WTC11 (cell line): ENCODE data around the gene FHIT. TPM values are rescaled to one million over a fixed set of nuclear protein-coding genes. Genes with fewer than 3 reads are reported as not detected.

ENCODE experiments used
- ATAC-seq: fragments of 200-7000 bp; cut with Tn5 transposase; 2 replicates; pipeline ENCODE4 v1.10.0; 2021; ENCODE audit warnings: mild to moderate bottlenecking, moderate library complexity
- CTCF ChIA-PET: fragments of 300-600 bp; sonication (Branson Sonifier 250); formaldehyde crosslinking; loops from one replicate; lab custom pipeline; 2021; ENCODE audit warnings: antibody characterized with exemption; lab: Charles Lee
- POLR2A ChIA-PET: fragments of 350-600 bp; sonication (Branson Sonifier 250); formaldehyde crosslinking; loops from one replicate; lab custom pipeline; 2021; ENCODE audit warnings: antibody characterized with exemption; lab: Charles Lee
- DNase-seq: peaks from one replicate; pipeline ENCODE4 v3.0.0; 2021; ENCODE audit warnings: low spot score
- H3K27ac Mint-ChIP-seq: 2 replicates; pipeline ENCODE4 v1.8.0; 2021; ENCODE audit warnings: mixed read lengths
- H3K27me3 Mint-ChIP-seq: 2 replicates; pipeline ENCODE4 v1.8.0; 2021; ENCODE audit warnings: low read depth, mild to moderate bottlenecking, moderate library complexity, mixed read lengths
- H3K36me3 Mint-ChIP-seq: 2 replicates; pipeline ENCODE4 v1.8.0; 2021; ENCODE audit warnings: mixed read lengths
- H3K4me1 Mint-ChIP-seq: 2 replicates; pipeline ENCODE4 v1.8.0; 2022; ENCODE audit warnings: mixed read lengths
- H3K4me3 Mint-ChIP-seq: 2 replicates; pipeline ENCODE4 v1.8.0; 2021; ENCODE audit warnings: mild to moderate bottlenecking, moderate library complexity, mixed read lengths
- H3K9me3 Mint-ChIP-seq: 2 replicates; pipeline ENCODE4 v1.8.0; 2021; ENCODE audit warnings: mixed read lengths
- ARID4B ChIP-seq: sonication (generic); formaldehyde crosslinking; IDR thresholded peaks from 2 replicates; pipeline ENCODE4 v1.8.0; 2023; ENCODE audit warnings: missing genetic modification reagents, mild to moderate bottlenecking, borderline replicate concordance
- CBFB ChIP-seq: sonication (generic); formaldehyde crosslinking; IDR thresholded peaks from 2 replicates; pipeline ENCODE4 v1.8.1; 2022; ENCODE audit warnings: mild to moderate bottlenecking, low read depth, missing genetic modification reagents
- CREB1 ChIP-seq: sonication (generic); formaldehyde crosslinking; IDR thresholded peaks from 2 replicates; pipeline ENCODE4 v1.8.0; 2023; ENCODE audit warnings: mild to moderate bottlenecking, missing genetic modification reagents
- NFATC4 ChIP-seq: fragments of 250-450 bp; sonication (Bioruptor Pico); IDR thresholded peaks from 2 replicates; pipeline ENCODE4 v1.9.0; 2021; ENCODE audit warnings: mild to moderate bottlenecking
- PRRX2 ChIP-seq: fragments of 250-450 bp; sonication (Bioruptor Pico); IDR thresholded peaks from 2 replicates; pipeline ENCODE4 v1.8.0; 2021; ENCODE audit warnings: mild to moderate bottlenecking
- SMAD4 ChIP-seq: sonication (generic); formaldehyde crosslinking; IDR thresholded peaks from 2 replicates; pipeline ENCODE4 v1.8.0; 2022; ENCODE audit warnings: mild to moderate bottlenecking, missing genetic modification reagents
- ZBTB43 ChIP-seq: sonication (generic); formaldehyde crosslinking; IDR thresholded peaks from 2 replicates; pipeline ENCODE4 v1.8.1; 2023; ENCODE audit warnings: mild to moderate bottlenecking, missing genetic modification reagents
- ZNF121 ChIP-seq: sonication (generic); formaldehyde crosslinking; IDR thresholded peaks from 2 replicates; pipeline ENCODE4 v1.8.0; 2023; ENCODE audit warnings: missing genetic modification reagents
- ZNF317 ChIP-seq: sonication (generic); formaldehyde crosslinking; IDR thresholded peaks from 2 replicates; pipeline ENCODE4 v1.8.1; 2023; ENCODE audit warnings: low read depth, mild to moderate bottlenecking, moderate library complexity, missing genetic modification reagents, borderline replicate concordance
- ZNF423 ChIP-seq: fragments of 250-450 bp; sonication (Bioruptor Pico); IDR thresholded peaks from 2 replicates; pipeline ENCODE4 v2.1.2; 2022; ENCODE audit warnings: mild to moderate bottlenecking, moderate library complexity
- ZNF512 ChIP-seq: sonication (generic); formaldehyde crosslinking; IDR thresholded peaks from 2 replicates; pipeline ENCODE4 v1.8.1; 2022; ENCODE audit warnings: missing genetic modification reagents, borderline replicate concordance
- total RNA-seq: library from RNA; stranded (reverse); gene quantifications from 3 replicates; pipeline ENCODE4 v1.2.3, GENCODE V29; 2021
- TF ChIP-seq, protein P1 (sequence below): sonication (generic); formaldehyde crosslinking; IDR thresholded peaks from 2 replicates; pipeline ENCODE4 v1.8.0; 2022; ENCODE audit warnings: mild to moderate bottlenecking, missing genetic modification reagents
- TF ChIP-seq, protein P2 (sequence below): sonication (generic); formaldehyde crosslinking; conservative IDR thresholded peaks from 2 replicates; pipeline ENCODE4 v1.8.1; 2023; ENCODE audit warnings: mild to moderate bottlenecking, low read depth, missing genetic modification reagents, moderate library complexity
- TF ChIP-seq, protein P3 (sequence below): sonication (generic); formaldehyde crosslinking; conservative IDR thresholded peaks from 2 replicates; pipeline ENCODE4 v1.8.1; 2022; ENCODE audit warnings: mild to moderate bottlenecking, missing genetic modification reagents

FHIT gene
- total RNA-seq, 1 experiment from 2014 or later, result 2.6 TPM

DNA sequence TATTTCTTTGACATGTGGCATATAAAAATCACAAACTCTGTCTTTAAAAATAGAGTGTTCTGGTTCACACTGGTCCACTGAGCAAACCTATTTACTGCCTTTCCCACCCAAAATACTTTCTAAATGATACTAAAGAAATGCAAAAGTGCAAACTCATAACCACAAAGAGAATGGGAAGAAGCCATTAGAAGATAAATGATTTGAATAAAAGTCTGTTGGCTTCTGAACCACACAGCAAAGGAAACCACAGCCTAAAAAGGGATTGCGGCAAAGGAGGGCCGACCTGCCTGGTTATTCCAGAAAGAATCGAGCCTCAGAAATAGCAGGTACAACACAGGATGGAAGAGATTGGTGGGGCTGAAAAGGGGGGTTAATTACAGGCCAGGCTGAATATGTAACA is 599.5 kb downstream of the FHIT start:
- no peak overlapping the region for H3K4me3 Mint-ChIP-seq
- no peaks in the 10 kb centered on the region for H3K9me3 Mint-ChIP-seq
- DNase-seq (no peak), ATAC-seq (no peak)
- ChIA-PET POLR2A (no interaction called here), CTCF (no interaction called here)
- H3K36me3 Mint-ChIP-seq, result peaks cover 3% of the 10 kb centered on the region; the same call in 1 of the 2 replicates
- H3K27me3 Mint-ChIP-seq, result no peaks in the 10 kb centered on the region
- no peak for TF ChIP-seq ZBTB43
- TF ChIP-seq CBFB (CRISPR knock-in tag), result no peak
- no peak for TF ChIP-seq ARID4B (CRISPR knock-in tag)
- TF ChIP-seq, protein P1, sequence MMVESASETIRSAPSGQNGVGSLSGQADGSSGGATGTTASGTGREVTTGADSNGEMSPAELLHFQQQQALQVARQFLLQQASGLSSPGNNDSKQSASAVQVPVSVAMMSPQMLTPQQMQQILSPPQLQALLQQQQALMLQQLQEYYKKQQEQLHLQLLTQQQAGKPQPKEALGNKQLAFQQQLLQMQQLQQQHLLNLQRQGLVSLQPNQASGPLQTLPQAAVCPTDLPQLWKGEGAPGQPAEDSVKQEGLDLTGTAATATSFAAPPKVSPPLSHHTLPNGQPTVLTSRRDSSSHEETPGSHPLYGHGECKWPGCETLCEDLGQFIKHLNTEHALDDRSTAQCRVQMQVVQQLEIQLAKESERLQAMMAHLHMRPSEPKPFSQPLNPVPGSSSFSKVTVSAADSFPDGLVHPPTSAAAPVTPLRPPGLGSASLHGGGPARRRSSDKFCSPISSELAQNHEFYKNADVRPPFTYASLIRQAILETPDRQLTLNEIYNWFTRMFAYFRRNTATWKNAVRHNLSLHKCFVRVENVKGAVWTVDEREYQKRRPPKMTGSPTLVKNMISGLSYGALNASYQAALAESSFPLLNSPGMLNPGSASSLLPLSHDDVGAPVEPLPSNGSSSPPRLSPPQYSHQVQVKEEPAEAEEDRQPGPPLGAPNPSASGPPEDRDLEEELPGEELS (CRISPR knock-in tag), result no peak
- no peak for TF ChIP-seq PRRX2
- H3K4me1 Mint-ChIP-seq, result peaks cover 47% of the 10 kb centered on the region
- H3K27ac Mint-ChIP-seq, result peak overlapping the region; percentile 57

- H3K4me1 Mint-ChIP-seq, result peaks cover 44% of the 10 kb centered on the region
- ChIA-PET POLR2A (no interaction called here), CTCF (interaction anchor here (0.6 kb wide), 1 partner anchor 219 kb away, joined by 4 read pairs; no protein-coding TSS in a partner anchor)
- no peaks in the 10 kb centered on the region for H3K27me3 Mint-ChIP-seq
- ATAC-seq, result peak; percentile 57
- no peak for DNase-seq
- peak overlapping the region; percentile 93 for H3K27ac Mint-ChIP-seq
- H3K36me3 Mint-ChIP-seq, result peaks cover 3% of the 10 kb centered on the region; the same call in 1 of the 2 replicates
- H3K4me3 Mint-ChIP-seq, result no peak overlapping the region
- TF ChIP-seq, protein P2, sequence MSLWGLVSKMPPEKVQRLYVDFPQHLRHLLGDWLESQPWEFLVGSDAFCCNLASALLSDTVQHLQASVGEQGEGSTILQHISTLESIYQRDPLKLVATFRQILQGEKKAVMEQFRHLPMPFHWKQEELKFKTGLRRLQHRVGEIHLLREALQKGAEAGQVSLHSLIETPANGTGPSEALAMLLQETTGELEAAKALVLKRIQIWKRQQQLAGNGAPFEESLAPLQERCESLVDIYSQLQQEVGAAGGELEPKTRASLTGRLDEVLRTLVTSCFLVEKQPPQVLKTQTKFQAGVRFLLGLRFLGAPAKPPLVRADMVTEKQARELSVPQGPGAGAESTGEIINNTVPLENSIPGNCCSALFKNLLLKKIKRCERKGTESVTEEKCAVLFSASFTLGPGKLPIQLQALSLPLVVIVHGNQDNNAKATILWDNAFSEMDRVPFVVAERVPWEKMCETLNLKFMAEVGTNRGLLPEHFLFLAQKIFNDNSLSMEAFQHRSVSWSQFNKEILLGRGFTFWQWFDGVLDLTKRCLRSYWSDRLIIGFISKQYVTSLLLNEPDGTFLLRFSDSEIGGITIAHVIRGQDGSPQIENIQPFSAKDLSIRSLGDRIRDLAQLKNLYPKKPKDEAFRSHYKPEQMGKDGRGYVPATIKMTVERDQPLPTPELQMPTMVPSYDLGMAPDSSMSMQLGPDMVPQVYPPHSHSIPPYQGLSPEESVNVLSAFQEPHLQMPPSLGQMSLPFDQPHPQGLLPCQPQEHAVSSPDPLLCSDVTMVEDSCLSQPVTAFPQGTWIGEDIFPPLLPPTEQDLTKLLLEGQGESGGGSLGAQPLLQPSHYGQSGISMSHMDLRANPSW, result no peak
- TF ChIP-seq ZNF423 (CRISPR knock-in tag) (no peak), ZNF512 (CRISPR knock-in tag) (no peak), ZNF121 (CRISPR knock-in tag) (no peak)
- no peaks in the 10 kb centered on the region for H3K9me3 Mint-ChIP-seq
These were observed 601.1 kb downstream of the FHIT start for GRCh38 chr3:60650171-60650570.

DNA sequence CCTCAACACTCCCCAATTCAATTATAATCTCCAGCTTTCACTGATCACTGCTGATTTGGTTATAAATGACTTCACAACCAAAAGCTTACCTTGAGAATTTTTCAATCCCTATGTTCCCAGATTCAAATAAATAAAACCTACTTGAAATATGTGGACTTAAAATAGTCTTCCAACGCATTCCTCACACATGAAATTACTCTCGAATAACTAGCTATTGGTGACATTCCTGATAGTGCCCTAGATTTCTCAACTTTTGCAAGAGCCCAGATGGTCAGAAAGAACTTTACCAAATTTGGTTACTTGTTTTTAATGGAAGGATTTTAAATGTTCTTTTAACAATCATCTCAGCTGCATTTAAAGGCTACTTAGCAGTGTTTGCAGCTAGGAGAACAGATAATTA is 605.5 kb downstream of the FHIT start:
- Mint-ChIP-seq H3K27ac (no peak overlapping the region), H3K27me3 (no peaks in the 10 kb centered on the region), H3K9me3 (no peaks in the 10 kb centered on the region), H3K4me1 (peaks cover 20% of the 10 kb centered on the region), H3K36me3 (no peaks in the 10 kb centered on the region), H3K4me3 (no peak overlapping the region)
- ATAC-seq (no peak), DNase-seq (no peak)
- TF ChIP-seq SMAD4 (CRISPR knock-in tag), result no peak
- TF ChIP-seq ARID4B (CRISPR knock-in tag), result no peak
- no peak for TF ChIP-seq CREB1 (CRISPR knock-in tag)
- no peak for TF ChIP-seq ZNF317 (CRISPR knock-in tag)
- TF ChIP-seq, protein P3, sequence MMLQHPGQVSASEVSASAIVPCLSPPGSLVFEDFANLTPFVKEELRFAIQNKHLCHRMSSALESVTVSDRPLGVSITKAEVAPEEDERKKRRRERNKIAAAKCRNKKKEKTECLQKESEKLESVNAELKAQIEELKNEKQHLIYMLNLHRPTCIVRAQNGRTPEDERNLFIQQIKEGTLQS (CRISPR knock-in tag), result no peak
- TF ChIP-seq NFATC4 (CRISPR knock-in tag), result no peak
- CTCF ChIA-PET, result no interaction called here
- POLR2A ChIA-PET, result no interaction called here
